ENCODE measurements around the gene SPRN.
"Not testable (repeated sequence)": the region's sequence is repeated elsewhere in the genome, so short reads cannot be mapped to it uniquely, and the experiment has no call there.

SPRN gene, protein sequence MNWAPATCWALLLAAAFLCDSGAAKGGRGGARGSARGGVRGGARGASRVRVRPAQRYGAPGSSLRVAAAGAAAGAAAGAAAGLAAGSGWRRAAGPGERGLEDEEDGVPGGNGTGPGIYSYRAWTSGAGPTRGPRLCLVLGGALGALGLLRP

DNA sequence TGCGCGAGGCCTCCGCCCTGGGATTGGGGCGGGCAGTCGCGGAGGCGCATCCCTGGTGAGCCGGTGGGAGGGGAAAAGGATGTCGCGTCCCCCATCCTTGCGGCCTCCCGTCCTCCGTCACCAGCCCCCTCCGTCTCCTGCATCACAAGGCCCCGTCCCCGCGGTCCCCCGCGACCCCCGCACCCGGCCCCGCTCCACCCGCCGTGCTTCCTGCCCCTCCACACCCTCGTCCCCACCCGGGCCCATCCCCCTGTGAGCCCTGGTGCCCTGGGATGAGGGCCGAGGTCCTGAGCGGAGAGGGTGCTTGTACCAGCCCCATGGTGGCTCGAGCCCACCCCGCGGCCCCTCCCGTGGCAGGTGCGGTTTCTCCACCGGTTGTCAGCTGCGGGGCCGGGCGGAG, at the start of gene SPRN:
Gene SPRN (minus strand): TSS at position 25 of the 400 bp plus-strand sequence. CDS start 944 bp downstream, outside the sequence.
- DNase-seq: not testable (repeated sequence)

DNA sequence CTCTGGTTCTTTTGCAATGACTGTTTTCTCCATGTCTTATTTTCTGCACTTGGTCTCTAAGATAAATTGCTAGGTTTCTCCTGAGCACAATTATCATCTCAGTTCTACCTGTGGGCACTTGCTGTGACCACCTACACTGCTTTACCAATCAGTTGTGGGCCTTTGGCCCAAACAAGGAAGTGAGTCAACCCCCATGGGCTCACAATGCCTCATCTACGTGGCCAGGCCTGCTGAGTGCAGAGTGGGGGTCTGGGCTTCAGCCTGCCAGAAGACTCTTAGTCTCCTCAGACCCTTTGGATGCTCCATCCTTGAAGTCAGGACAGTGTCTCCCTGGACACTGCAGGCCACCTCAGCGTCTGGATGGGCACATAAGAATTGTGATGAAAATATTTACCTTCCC, 49.6 kb upstream of the SPRN start:
- DNase-seq: no peak

GRCh38 chr10:133473270-133473669, 48.8 kb upstream of the SPRN start:
- no peak for DNase-seq

GRCh38 chr10:133471300-133472109, 47.1 kb upstream of the SPRN start:
- DNase-seq: no peak

- DNase-seq: not testable (repeated sequence)
Measured at GRCh38 chr10:133469205-133469604, 44.8 kb upstream of the SPRN start.

DNA sequence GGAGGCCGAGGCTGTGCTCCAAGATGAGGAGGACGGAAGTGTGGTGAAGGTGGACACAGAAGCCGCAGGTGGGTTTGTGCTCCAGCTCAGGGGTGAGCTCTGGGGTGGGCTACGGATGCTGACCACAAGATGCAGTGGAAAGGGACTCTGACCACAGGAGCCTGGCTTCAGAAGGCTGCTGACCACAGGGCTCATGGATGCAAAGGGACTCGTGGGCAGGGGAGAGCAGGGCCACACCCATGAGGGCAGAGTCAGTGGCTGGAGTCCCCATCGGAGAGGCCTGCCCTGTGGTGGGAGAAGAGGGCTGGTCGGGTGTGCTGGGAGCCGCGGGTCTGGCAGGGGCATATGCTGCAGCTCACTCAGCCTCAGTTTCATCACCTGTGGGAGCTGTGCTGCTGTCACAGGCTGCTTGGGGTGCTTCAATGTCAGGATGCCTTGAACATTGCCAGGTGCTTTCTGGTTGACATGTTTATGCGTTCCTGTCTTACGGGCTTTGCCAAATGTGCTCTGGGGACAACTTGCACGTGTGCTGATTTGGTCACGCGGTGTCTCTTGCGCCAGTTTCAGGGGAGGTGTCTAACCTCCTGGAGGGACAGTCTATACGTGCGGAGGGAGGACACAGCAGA, 43.0 kb upstream of the SPRN start:
- no peak for DNase-seq

GRCh38 chr10:133466683-133467275, 42.4 kb upstream of the SPRN start:
- DNase-seq: no peak

GRCh38 chr10:133465950-133466474, 41.6 kb upstream of the SPRN start:
- DNase-seq: no peak

- DNase-seq: no peak
Measured at GRCh38 chr10:133465191-133465949, 40.9 kb upstream of the SPRN start.

DNA sequence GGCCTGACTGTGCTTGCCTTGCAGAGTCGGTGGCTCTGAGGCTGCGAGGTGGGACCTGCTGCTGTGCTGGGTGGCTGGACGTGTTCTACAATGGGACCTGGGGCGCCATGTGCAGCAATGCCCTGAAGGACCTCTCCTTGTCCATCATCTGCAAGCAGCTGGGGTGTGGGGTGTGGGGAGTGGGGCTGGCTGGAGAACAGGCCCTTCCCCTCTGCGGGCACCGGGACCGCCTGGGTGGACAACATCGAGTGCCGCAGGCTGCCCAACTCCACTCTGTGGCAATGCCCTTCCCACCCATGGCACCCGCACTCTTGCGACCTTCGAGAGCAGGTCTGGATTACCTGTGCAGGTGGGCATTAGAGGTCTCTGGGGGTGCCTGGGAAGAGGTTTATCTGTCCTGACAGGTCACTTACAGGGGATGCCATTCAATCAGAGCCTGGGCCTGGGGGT, 40.2 kb upstream of the SPRN start:
- DNase-seq: no peak

- no peak for DNase-seq
Measured at GRCh38 chr10:133462512-133463305, 38.3 kb upstream of the SPRN start.

GRCh38 chr10:133461841-133462240, 37.4 kb upstream of the SPRN start:
- DNase-seq: no peak

- no peak for DNase-seq
Measured at GRCh38 chr10:133461027-133461426, 36.6 kb upstream of the SPRN start.

DNA sequence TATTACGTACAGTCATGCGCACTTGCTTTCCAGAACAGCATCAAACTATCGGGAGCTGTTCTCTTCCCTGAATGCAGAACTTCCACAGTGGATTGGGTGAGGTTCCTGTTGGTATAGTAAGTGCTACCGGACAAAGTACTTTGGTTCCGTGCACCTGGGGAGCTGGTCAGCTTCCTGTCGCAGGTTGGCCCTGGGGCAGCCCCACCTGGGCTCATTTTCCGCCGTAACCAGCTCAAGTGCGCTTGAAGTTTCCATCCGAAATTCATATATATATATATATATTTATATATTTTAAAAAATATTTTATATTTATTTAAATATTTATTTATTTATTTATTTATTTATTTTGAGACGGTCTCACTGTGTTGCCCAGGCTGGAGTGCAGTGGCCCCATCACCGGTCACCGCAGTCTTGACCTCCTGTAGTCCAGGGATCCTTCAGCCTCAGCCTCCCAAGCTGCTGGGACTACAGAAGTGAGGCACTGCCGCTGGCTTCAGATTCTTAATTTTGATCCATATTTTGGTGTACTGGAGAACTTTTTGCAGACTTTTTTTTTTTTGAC, 35.9 kb upstream of the SPRN start:
- DNase-seq: no peak

- no peak for DNase-seq
Measured at GRCh38 chr10:133459454-133460207, 35.2 kb upstream of the SPRN start.

- DNase-seq: no peak
Measured at GRCh38 chr10:133458710-133459453, 34.5 kb upstream of the SPRN start.

- DNase-seq: no peak
Measured at GRCh38 chr10:133458021-133458709, 33.7 kb upstream of the SPRN start.

DNA sequence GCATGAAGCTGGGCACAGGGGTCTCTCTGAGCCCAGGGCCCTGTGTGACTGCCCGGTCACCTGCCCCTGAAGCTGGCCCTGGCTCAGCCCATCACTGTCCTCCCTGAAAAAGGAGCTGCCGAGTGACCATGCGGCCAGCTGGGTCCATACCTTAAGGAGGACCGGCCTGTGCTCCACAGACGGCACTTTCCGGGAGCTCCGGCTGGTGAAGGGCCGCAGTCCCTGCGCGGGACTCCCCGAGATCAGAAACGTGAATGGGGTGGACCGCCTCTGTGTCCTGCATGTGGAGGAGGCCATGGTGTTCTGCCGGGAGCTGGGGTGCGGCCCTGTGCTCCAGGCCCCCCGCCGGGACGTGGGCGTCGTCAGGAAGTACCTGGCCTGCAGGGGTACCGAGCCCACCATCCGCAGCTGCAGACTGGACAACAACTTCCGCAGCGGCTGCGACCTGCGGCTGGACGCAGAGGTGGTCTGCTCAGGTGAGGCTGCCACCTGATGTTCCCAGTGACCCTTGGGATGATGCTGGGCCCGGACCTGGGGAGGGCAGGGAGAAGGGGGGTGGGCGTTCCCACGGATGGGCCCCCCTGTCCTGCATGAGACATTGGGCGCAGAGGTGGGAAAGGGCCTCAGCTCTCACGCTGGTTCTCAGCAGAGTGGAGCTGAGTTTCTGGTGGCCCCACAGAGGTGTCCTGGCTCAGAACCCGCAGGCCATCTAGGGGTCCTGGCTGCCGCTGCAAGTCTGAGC, 32.8 kb upstream of the SPRN start:
- no peak for DNase-seq
